Right lobe of liver (tissue), 4 donors: ENCODE results near the gene COL4A1.

Experiments
- CTCF ChIP-seq, 4 donors: fragments of 200-600 bp in 3 of 4; fragments of 450-650 bp in 1 of 4; IDR thresholded peaks; one replicate each; pipeline versions ENCODE4 v1.5.1 to v1.8.0; 2016 to 2022; ENCODE audit warnings: antibody characterized with exemption in 4 of 4, mild to moderate bottlenecking in 2 of 4
- POLR2A ChIP-seq: fragments of 450-650 bp; IDR thresholded peaks from one replicate; pipeline ENCODE4 v1.6.1; 2017; ENCODE audit warnings: antibody characterized with exemption, mild to moderate bottlenecking
- donor health status: DM: no; HTN: no; CAD: no.
- donor health status: DM: no; HTN: no; CAD: no.
- donor health status: DM: no; HTN: yes; CAD: no.

- TF ChIP-seq CTCF (IDR thresholded peaks at IDR 0.05) = no peak
- no peak for TF ChIP-seq POLR2A
These were observed 19.4 kb upstream of the COL4A1 start for GRCh38 chr13:110326263-110326904.
